ENCODE results near the gene USP21.

DNA sequence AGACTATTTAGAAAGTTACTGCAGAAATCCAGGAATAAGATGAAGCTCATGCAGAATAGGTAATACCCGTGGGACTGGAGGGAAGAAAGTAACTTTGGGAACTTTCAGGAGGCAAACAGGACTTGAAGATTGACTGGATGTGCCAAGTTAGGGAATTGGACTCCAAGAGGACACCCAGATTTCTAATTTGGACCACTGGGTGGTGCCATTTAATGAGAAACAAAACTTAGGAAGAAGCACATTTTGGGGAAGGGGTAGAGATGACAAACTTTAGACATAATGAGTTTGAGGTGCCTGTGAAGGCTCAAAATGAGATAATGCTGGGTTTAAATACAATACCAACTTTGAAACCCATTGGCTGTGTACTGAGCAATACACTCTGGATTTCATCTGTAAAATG, 21.3 kb downstream of the USP21 start:
- TF ChIP-seq POLR2AphosphoS5 (IDR thresholded peaks at IDR 0.05; ENCODE audit: low read depth, low read length) (no peak), POLR2A (IDR thresholded peaks at IDR 0.05; ENCODE audit: low read depth, low read length) (no peak), TAF1 (IDR thresholded peaks at IDR 0.05; ENCODE audit: low read depth, low read length) (no peak), POU2F2 (IDR thresholded peaks at IDR 0.05; ENCODE audit: low read depth, low read length) (no peak), SPI1 (IDR thresholded peaks at IDR 0.05; ENCODE audit: low read depth, low read length) (no peak)

All from GM12891 (cell line).